ENCODE data around the gene BRD1.

Gene BRD1

GRCh38 chr22:49863931-49864330 lies 36.3 kb upstream of the BRD1 start:
- no peak for TF ChIP-seq CTCF (IDR thresholded peaks at IDR 0.05; ENCODE audit: insufficient read depth, low read length, poor library complexity, severe bottlenecking)
- no peaks in the 10 kb centered on the region for H3K27me3 ChIP-seq (replicated peaks; ENCODE audit: control insufficient read depth, insufficient read depth, low read length)
- H3K4me3 ChIP-seq (replicated peaks; ENCODE audit: low read depth, low read length): no peak overlapping the region
- no peak for DNase-seq (ENCODE audit: extremely low read depth, insufficient read length)
- no peaks in the 10 kb centered on the region; the same call in 1 of the 2 replicates for H3K36me3 ChIP-seq (ENCODE audit: control insufficient read depth, insufficient read depth, low read length)

GRCh38 chr22:49862496-49862776 lies 34.8 kb upstream of the BRD1 start:
- Histone ChIP-seq H3K4me3 (replicated peaks; ENCODE audit: low read depth, low read length) (no peak overlapping the region), H3K27me3 (replicated peaks; ENCODE audit: control insufficient read depth, insufficient read depth, low read length) (no peaks in the 10 kb centered on the region), H3K36me3 (ENCODE audit: control insufficient read depth, insufficient read depth, low read length) (no peaks in the 10 kb centered on the region; the same call in 1 of the 2 replicates)
- DNase-seq (ENCODE audit: extremely low read depth, insufficient read length): no peak
- no peak for TF ChIP-seq CTCF (IDR thresholded peaks at IDR 0.05; ENCODE audit: insufficient read depth, low read length, poor library complexity, severe bottlenecking)

- no peaks in the 10 kb centered on the region for H3K27me3 ChIP-seq (replicated peaks; ENCODE audit: control insufficient read depth, insufficient read depth, low read length)
- no peak for DNase-seq (ENCODE audit: extremely low read depth, insufficient read length)
- no peak for TF ChIP-seq CTCF (IDR thresholded peaks at IDR 0.05; ENCODE audit: insufficient read depth, low read length, poor library complexity, severe bottlenecking)
- no peaks in the 10 kb centered on the region; the same call in 1 of the 2 replicates for H3K36me3 ChIP-seq (ENCODE audit: control insufficient read depth, insufficient read depth, low read length)
- no peak overlapping the region for H3K4me3 ChIP-seq (replicated peaks; ENCODE audit: low read depth, low read length)
These were observed 34.2 kb upstream of the BRD1 start for GRCh38 chr22:49861642-49862495.

- no peaks in the 10 kb centered on the region; the same call in 1 of the 2 replicates for H3K36me3 ChIP-seq (ENCODE audit: control insufficient read depth, insufficient read depth, low read length)
- H3K4me3 ChIP-seq (replicated peaks; ENCODE audit: low read depth, low read length): no peak overlapping the region
- TF ChIP-seq CTCF (IDR thresholded peaks at IDR 0.05; ENCODE audit: insufficient read depth, low read length, poor library complexity, severe bottlenecking): no peak
- DNase-seq (ENCODE audit: extremely low read depth, insufficient read length): no peak
- no peaks in the 10 kb centered on the region for H3K27me3 ChIP-seq (replicated peaks; ENCODE audit: control insufficient read depth, insufficient read depth, low read length)
These were observed 31.2 kb upstream of the BRD1 start for GRCh38 chr22:49858827-49859226.

- Histone ChIP-seq H3K36me3 (ENCODE audit: control insufficient read depth, insufficient read depth, low read length) (no peaks in the 10 kb centered on the region; the same call in 1 of the 2 replicates), H3K27me3 (replicated peaks; ENCODE audit: control insufficient read depth, insufficient read depth, low read length) (no peaks in the 10 kb centered on the region), H3K4me3 (replicated peaks; ENCODE audit: low read depth, low read length) (no peak overlapping the region)
- no peak for TF ChIP-seq CTCF (IDR thresholded peaks at IDR 0.05; ENCODE audit: insufficient read depth, low read length, poor library complexity, severe bottlenecking)
- no peak for DNase-seq (ENCODE audit: extremely low read depth, insufficient read length)
These were observed 29.3 kb upstream of the BRD1 start for GRCh38 chr22:49856766-49857618.
